Hypothalamus (tissue), 51 donors: ENCODE results near the gene GLYR1.
A peak's percentile ranks its signal among the peaks of the same experiment; 100 is the strongest.

Experiments used
- DNase-seq, 51 donors: peaks; one replicate each; lab custom pipeline; 2025; lab: John Stamatoyannopoulos, UW

The GLYR1 gene

GRCh38 chr16:4813251-4814003, 33.7 kb downstream of the GLYR1 start:
- no peak for DNase-seq

GRCh38 chr16:4811773-4812172, 35.3 kb downstream of the GLYR1 start:
- DNase-seq: no peak

GRCh38 chr16:4811242-4811641, 35.8 kb downstream of the GLYR1 start:
- DNase-seq: no peak

GRCh38 chr16:4806280-4806679, 40.8 kb downstream of the GLYR1 start:
- DNase-seq: no peak

GRCh38 chr16:4805231-4805630, 41.9 kb downstream of the GLYR1 start:
- DNase-seq: no peak

- DNase-seq: no peak
Measured at GRCh38 chr16:4803898-4804762, 43.0 kb downstream of the GLYR1 start.

- no peak for DNase-seq
Measured at GRCh38 chr16:4803401-4803844, 43.7 kb downstream of the GLYR1 start.

GRCh38 chr16:4802659-4803287, 44.3 kb downstream of the GLYR1 start:
- DNase-seq: peak; percentile 71 to 99 (median 95)

- peak in 40 of 51 donors; percentile 9 to 85 (median 53) for DNase-seq
Measured at GRCh38 chr16:4801962-4802658, 45.0 kb downstream of the GLYR1 start, which contains the start of gene ROGDI. Gene ROGDI, minus strand, starts transcription at chr16:4802633. Its CDS starts 62 bp downstream, at chr16:4802571.

- DNase-seq: peak in 9 of 51 donors; percentile 29 to 57 (median 47)
Measured at GRCh38 chr16:4801051-4801961, 45.8 kb downstream of the GLYR1 start.

GRCh38 chr16:4800290-4801041, 46.6 kb downstream of the GLYR1 start:
- peak in 45 of 51 donors; percentile 6 to 95 (median 72) for DNase-seq

- no peak for DNase-seq
Measured at GRCh38 chr16:4799171-4799855, 47.8 kb downstream of the GLYR1 start.

- no peak for DNase-seq
Measured at GRCh38 chr16:4798456-4798855, 48.6 kb downstream of the GLYR1 start.

- no peak for DNase-seq
Measured at GRCh38 chr16:4797805-4798252, 49.3 kb downstream of the GLYR1 start.

- no peak for DNase-seq
Measured at GRCh38 chr16:4796982-4797804, 49.9 kb downstream of the GLYR1 start.

- no peak for DNase-seq
Measured at GRCh38 chr16:4795828-4796572, 51.1 kb downstream of the GLYR1 start.
